NCI-H187 (cell line): ENCODE measurements around the gene SLC35F3.

Source experiments
- DNase-seq, 2 experiments: peaks; one replicate each; lab custom pipeline; 2025; lab: John Stamatoyannopoulos, UW

The SLC35F3 gene

GRCh38 chr1:234320069-234320468 is 415.6 kb downstream of the SLC35F3 start:
- DNase-seq, result no peak

- DNase-seq, result no peak
These were observed 416.1 kb downstream of the SLC35F3 start for GRCh38 chr1:234320549-234320948.

GRCh38 chr1:234321231-234321630 is 416.8 kb downstream of the SLC35F3 start:
- DNase-seq, result no peak

- DNase-seq, result no peak
These were observed 417.6 kb downstream of the SLC35F3 start for GRCh38 chr1:234322097-234322496.

GRCh38 chr1:234322979-234323378 is 418.5 kb downstream of the SLC35F3 start:
- no peak for DNase-seq

- DNase-seq, result no peak
These were observed 420.3 kb downstream of the SLC35F3 start for GRCh38 chr1:234324821-234325220.

GRCh38 chr1:234325878-234326496 is 421.5 kb downstream of the SLC35F3 start:
- no peak for DNase-seq

GRCh38 chr1:234326497-234327366 is 422.3 kb downstream of the SLC35F3 start:
- DNase-seq, result peak; percentile 7 to 12

GRCh38 chr1:234327577-234328164 is 423.2 kb downstream of the SLC35F3 start:
- DNase-seq, result no peak

- no peak for DNase-seq
These were observed 426.4 kb downstream of the SLC35F3 start for GRCh38 chr1:234330843-234331215.

- no peak for DNase-seq
These were observed 427.0 kb downstream of the SLC35F3 start for GRCh38 chr1:234331507-234331906.

- DNase-seq, result no peak
These were observed 431.9 kb downstream of the SLC35F3 start for GRCh38 chr1:234336359-234336758.

GRCh38 chr1:234337233-234337632 is 432.8 kb downstream of the SLC35F3 start:
- no peak for DNase-seq

- no peak for DNase-seq
These were observed 436.1 kb downstream of the SLC35F3 start for GRCh38 chr1:234340528-234340927.

GRCh38 chr1:234342774-234343173 is 438.3 kb downstream of the SLC35F3 start:
- no peak for DNase-seq

- no peak for DNase-seq
These were observed 440.8 kb downstream of the SLC35F3 start for GRCh38 chr1:234345237-234345636.

GRCh38 chr1:234348964-234349363 is 444.5 kb downstream of the SLC35F3 start:
- no peak for DNase-seq

GRCh38 chr1:234355782-234356510 is 451.5 kb downstream of the SLC35F3 start:
- DNase-seq, result no peak

GRCh38 chr1:234356615-234357269 is 452.3 kb downstream of the SLC35F3 start:
- DNase-seq, result peak; percentile 3 to 24

GRCh38 chr1:234357831-234358230 is 453.4 kb downstream of the SLC35F3 start:
- DNase-seq, result no peak

GRCh38 chr1:234361102-234361603 is 456.7 kb downstream of the SLC35F3 start:
- DNase-seq, result no peak

GRCh38 chr1:234362558-234362957 is 458.1 kb downstream of the SLC35F3 start:
- DNase-seq, result no peak
